AG04450 (cell line): ENCODE results near the gene TJP2. TPM values are rescaled to one million over a fixed set of nuclear protein-coding genes. Genes with fewer than 3 reads are reported as not detected.
"Not testable (repeated sequence)": the region's sequence is repeated elsewhere in the genome, so short reads cannot be mapped to it uniquely, and the experiment has no call there.

ENCODE experiments used
- CTCF ChIA-PET: fragments of 300-600, 350-600 bp; formaldehyde crosslinking; extraction: SDS; loops from one replicate; lab custom pipeline; 2022; ENCODE audit warnings: antibody characterized with exemption, inconsistent platforms; lab: Charles Lee
- POLR2A ChIA-PET: fragments of 350-600 bp; formaldehyde crosslinking; extraction: SDS; loops from one replicate; lab custom pipeline; 2021; ENCODE audit warnings: antibody characterized with exemption, inconsistent platforms; lab: Yijun Ruan, JAX
- DNase-seq: peaks from one replicate; pipeline ENCODE4 v3.0.0-alpha.2; 2011; ENCODE audit warnings: low read depth, low spot score
- H3K27ac ChIP-seq: one replicate; pipeline ENCODE4 v1.5.1; 2012; ENCODE audit warnings: low read depth, low read length, control low read depth
- H3K27me3 ChIP-seq: one replicate; pipeline ENCODE4 v1.6.0; 2012; ENCODE audit warnings: low read length; ENCODE audit not compliant: control insufficient read depth, insufficient read depth
- H3K4me3 ChIP-seq: 2 replicates; pipeline ENCODE4 v1.5.1; 2011; ENCODE audit warnings: mild to moderate bottlenecking, low read depth, low read length, control low read depth
- H3K9me3 ChIP-seq: 2 replicates; pipeline ENCODE4 v1.5.1; 2012; ENCODE audit warnings: low read length; ENCODE audit not compliant: control insufficient read depth, insufficient read depth
- CTCF ChIP-seq: IDR thresholded peaks from 2 replicates; pipeline ENCODE4 v1.5.1; 2011; ENCODE audit warnings: low read depth, low read length, control low read depth, inconsistent platforms
- polyA plus RNA-seq: library from polyadenylated mRNA; depleted of rRNA; stranded (reverse); fragments of >200 nt; gene quantifications from 2 replicates; pipeline ENCODE4 v1.2.3, GENCODE V29; 2011

The TJP2 gene
- polyA plus RNA-seq, 1 experiment = 50.0 TPM

- H3K27me3 ChIP-seq = peaks cover 9% of the 10 kb centered on the region
- no peak overlapping the region for H3K27ac ChIP-seq
- ChIA-PET POLR2A (no interaction called here), CTCF (no interaction called here)
- no peak for TF ChIP-seq CTCF
- no peak overlapping the region for H3K4me3 ChIP-seq
- no peaks in the 10 kb centered on the region for H3K9me3 ChIP-seq
- DNase-seq = no peak
Observed at GRCh38 chr9:69297300-69297980, 123.4 kb downstream of the TJP2 start.

- no peak for TF ChIP-seq CTCF
- H3K27ac ChIP-seq = no peak overlapping the region
- no peak for DNase-seq
- POLR2A ChIA-PET = no interaction called here
- no peak overlapping the region for H3K4me3 ChIP-seq
- CTCF ChIA-PET = interaction anchor here (0.6 kb wide), 1 partner anchor 1274 kb away, joined by 5 read pairs; no protein-coding TSS in a partner anchor
- no peaks in the 10 kb centered on the region for H3K9me3 ChIP-seq
- H3K27me3 ChIP-seq = peaks cover 9% of the 10 kb centered on the region
Observed at GRCh38 chr9:69299315-69299714, 125.2 kb downstream of the TJP2 start.

GRCh38 chr9:69299826-69300225 lies 125.7 kb downstream of the TJP2 start:
- Histone ChIP-seq H3K9me3 (no peaks in the 10 kb centered on the region), H3K4me3 (no peak overlapping the region), H3K27ac (no peak overlapping the region), H3K27me3 (peaks cover 9% of the 10 kb centered on the region)
- CTCF ChIA-PET = interaction anchor here (0.6 kb wide), 1 partner anchor 1274 kb away, joined by 5 read pairs; no protein-coding TSS in a partner anchor
- TF ChIP-seq CTCF = no peak
- POLR2A ChIA-PET = no interaction called here
- DNase-seq = no peak

GRCh38 chr9:69303331-69303730 lies 129.3 kb downstream of the TJP2 start:
- no peaks in the 10 kb centered on the region for H3K9me3 ChIP-seq
- H3K27ac ChIP-seq = no peak overlapping the region
- ChIA-PET CTCF (no interaction called here), POLR2A (no interaction called here)
- H3K4me3 ChIP-seq = no peak overlapping the region
- DNase-seq = no peak
- no peak for TF ChIP-seq CTCF
- H3K27me3 ChIP-seq = no peaks in the 10 kb centered on the region

GRCh38 chr9:69306895-69307445 lies 132.9 kb downstream of the TJP2 start:
- POLR2A ChIA-PET, H3K27ac ChIP-seq: not testable (repeated sequence)

More at GRCh38 chr9:69306895-69307445, 132.9 kb downstream of the TJP2 start:
- H3K4me3 ChIP-seq, CTCF ChIA-PET, H3K9me3 ChIP-seq, DNase-seq, H3K27me3 ChIP-seq: not testable (repeated sequence)
